ENCODE results near the gene SIRPA. TPM values are rescaled to one million over a fixed set of nuclear protein-coding genes. Genes with fewer than 3 reads are reported as not detected.

Gene SIRPA
- total and polyA plus RNA-seq, 2 donors (not counting 1 experiment from before 2014, with no cell fraction given) = 25.1 to 26.6 TPM

- H2AFZ ChIP-seq (ENCODE audit: low read length) = no peak overlapping the region
- no peak overlapping the region for H3K9ac ChIP-seq (ENCODE audit: insufficient read depth, low read length)
- H3K4me3 ChIP-seq (replicated peaks in 1 of 4; ENCODE audit: control extremely low read depth in 1 of 4, insufficient read depth in 1 of 4, low read depth in 3 of 4, low read length in 4 of 4) = no peak overlapping the region
- H3K9me3 ChIP-seq (ENCODE audit: control insufficient read depth, insufficient read depth, low read depth, low read length) = no peaks in the 10 kb centered on the region
- H3K79me2 ChIP-seq (ENCODE audit: control insufficient read depth, insufficient read depth, low read length) = no peaks in the 10 kb centered on the region
- H3K27ac ChIP-seq (ENCODE audit: insufficient read depth, low read length) = no peak overlapping the region
- H3K4me1 ChIP-seq (ENCODE audit: control insufficient read depth, extremely low read depth, insufficient read depth, low read length) = no peaks in the 10 kb centered on the region
- no peak for TF ChIP-seq EZH2 (IDR thresholded peaks at IDR 0.05; ENCODE audit: low read length, missing control alignments)
- TF ChIP-seq, protein P1, sequence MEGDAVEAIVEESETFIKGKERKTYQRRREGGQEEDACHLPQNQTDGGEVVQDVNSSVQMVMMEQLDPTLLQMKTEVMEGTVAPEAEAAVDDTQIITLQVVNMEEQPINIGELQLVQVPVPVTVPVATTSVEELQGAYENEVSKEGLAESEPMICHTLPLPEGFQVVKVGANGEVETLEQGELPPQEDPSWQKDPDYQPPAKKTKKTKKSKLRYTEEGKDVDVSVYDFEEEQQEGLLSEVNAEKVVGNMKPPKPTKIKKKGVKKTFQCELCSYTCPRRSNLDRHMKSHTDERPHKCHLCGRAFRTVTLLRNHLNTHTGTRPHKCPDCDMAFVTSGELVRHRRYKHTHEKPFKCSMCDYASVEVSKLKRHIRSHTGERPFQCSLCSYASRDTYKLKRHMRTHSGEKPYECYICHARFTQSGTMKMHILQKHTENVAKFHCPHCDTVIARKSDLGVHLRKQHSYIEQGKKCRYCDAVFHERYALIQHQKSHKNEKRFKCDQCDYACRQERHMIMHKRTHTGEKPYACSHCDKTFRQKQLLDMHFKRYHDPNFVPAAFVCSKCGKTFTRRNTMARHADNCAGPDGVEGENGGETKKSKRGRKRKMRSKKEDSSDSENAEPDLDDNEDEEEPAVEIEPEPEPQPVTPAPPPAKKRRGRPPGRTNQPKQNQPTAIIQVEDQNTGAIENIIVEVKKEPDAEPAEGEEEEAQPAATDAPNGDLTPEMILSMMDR (conservative IDR thresholded peaks at IDR 0.05 in 1 of 2, IDR thresholded peaks at IDR 0.05 in 1 of 2; ENCODE audit: low read depth in 1 of 2, low read length in 2 of 2) = no peak
- no peak overlapping the region for H3K4me2 ChIP-seq (ENCODE audit: extremely low read depth, insufficient read depth, low read length)
- no peaks in the 10 kb centered on the region for H3K36me3 ChIP-seq (ENCODE audit: control insufficient read depth, insufficient read depth, low read length)
- DNase-seq (ENCODE audit: low read depth in 2 of 2) = no peak
- peaks cover 3% of the 10 kb centered on the region for H3K27me3 ChIP-seq (ENCODE audit: control insufficient read depth, insufficient read depth, low read length)
- H4K20me1 ChIP-seq (ENCODE audit: control insufficient read depth, extremely low read depth, insufficient read depth, low read length) = no peaks in the 10 kb centered on the region
Measured at GRCh38 chr20:1871807-1872458, 23.3 kb upstream of the SIRPA start.

DNA sequence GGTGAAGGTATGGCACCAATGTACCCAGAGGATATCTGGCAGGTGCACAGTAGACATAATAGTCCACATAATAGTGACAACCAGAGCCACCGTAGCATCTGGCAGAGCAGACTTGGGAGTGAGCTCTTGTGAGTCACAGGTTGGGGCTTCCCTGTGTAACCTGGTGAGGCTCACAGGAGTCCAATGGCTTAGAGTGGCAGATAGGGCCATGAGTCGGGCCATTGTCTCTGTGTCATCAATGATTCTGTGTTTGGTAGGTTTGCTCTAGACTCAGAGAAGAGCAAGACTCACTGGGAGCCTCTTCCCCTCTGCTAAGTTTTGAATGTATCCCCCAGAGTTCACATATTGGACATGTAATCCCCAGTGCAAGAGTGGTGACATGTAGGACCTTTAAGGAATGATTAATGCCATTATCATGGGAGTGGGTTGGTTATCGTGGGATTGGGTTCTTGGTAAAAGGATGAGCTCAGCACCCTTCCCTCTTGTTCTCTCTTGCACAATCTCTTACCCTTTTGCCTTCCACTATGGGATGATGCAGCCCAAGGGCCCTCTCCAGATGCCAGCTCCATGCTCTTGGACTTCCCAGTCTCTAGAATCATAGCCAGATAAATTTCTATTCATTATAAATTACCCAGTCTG is 22.6 kb upstream of the SIRPA start:
- Histone ChIP-seq H3K79me2 (ENCODE audit: control insufficient read depth, insufficient read depth, low read length) (no peaks in the 10 kb centered on the region), H2AFZ (ENCODE audit: low read length) (no peak overlapping the region), H3K27me3 (ENCODE audit: control insufficient read depth, insufficient read depth, low read length) (peaks cover 2% of the 10 kb centered on the region), H3K4me3 (replicated peaks in 1 of 4; ENCODE audit: control extremely low read depth in 1 of 4, insufficient read depth in 1 of 4, low read depth in 3 of 4, low read length in 4 of 4) (no peak overlapping the region), H4K20me1 (ENCODE audit: control insufficient read depth, extremely low read depth, insufficient read depth, low read length) (no peaks in the 10 kb centered on the region), H3K4me1 (ENCODE audit: control insufficient read depth, extremely low read depth, insufficient read depth, low read length) (no peaks in the 10 kb centered on the region), H3K4me2 (ENCODE audit: extremely low read depth, insufficient read depth, low read length) (no peak overlapping the region), H3K27ac (ENCODE audit: insufficient read depth, low read length) (no peak overlapping the region), H3K36me3 (ENCODE audit: control insufficient read depth, insufficient read depth, low read length) (no peaks in the 10 kb centered on the region), H3K9ac (ENCODE audit: insufficient read depth, low read length) (no peak overlapping the region), H3K9me3 (ENCODE audit: control insufficient read depth, insufficient read depth, low read depth, low read length) (no peaks in the 10 kb centered on the region)
- DNase-seq (ENCODE audit: low read depth in 2 of 2) = no peak
- TF ChIP-seq EZH2 (IDR thresholded peaks at IDR 0.05; ENCODE audit: low read length, missing control alignments) = no peak
- TF ChIP-seq, protein P1 (conservative IDR thresholded peaks at IDR 0.05 in 1 of 2, IDR thresholded peaks at IDR 0.05 in 1 of 2; ENCODE audit: low read depth in 1 of 2, low read length in 2 of 2) = no peak

DNA sequence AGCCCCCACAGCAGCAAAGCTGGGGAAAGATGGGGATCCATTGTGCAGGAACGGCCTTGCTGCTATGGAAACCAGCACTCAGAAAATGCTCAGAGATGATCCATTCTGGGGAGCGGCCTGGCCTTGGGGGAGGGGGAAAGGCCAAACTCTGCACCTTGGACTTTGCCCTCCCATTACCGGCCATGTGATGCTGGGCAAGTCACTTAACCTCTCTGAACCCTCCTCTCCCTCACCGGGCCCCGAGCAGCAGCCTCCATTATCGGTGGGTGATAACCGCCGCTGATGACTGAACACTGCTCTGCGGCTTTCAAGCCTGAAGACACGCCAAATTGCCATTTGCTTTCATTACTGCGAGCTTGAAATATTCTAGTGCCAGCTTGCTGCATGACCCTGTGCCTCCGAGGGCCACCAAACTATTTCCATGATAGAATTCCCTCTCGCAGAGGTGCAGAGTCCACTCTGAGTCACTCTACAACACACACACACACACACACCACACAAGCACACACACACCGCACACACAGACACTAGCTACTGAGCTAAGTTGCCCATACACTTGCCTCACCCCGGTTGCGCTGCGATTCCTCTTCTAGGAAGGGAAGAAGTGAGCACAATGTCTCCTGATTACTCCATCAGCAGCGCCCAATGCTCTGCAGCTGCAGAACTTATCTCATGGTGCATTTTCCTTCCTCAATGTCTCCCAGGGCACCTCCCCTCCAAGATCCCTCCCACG is 20.6 kb upstream of the SIRPA start:
- no peak overlapping the region for H3K4me3 ChIP-seq (replicated peaks in 1 of 4; ENCODE audit: control extremely low read depth in 1 of 4, insufficient read depth in 1 of 4, low read depth in 3 of 4, low read length in 4 of 4)
- no peak overlapping the region for H2AFZ ChIP-seq (ENCODE audit: low read length)
- H3K36me3 ChIP-seq (ENCODE audit: control insufficient read depth, insufficient read depth, low read length) = no peaks in the 10 kb centered on the region
- H3K27ac ChIP-seq (ENCODE audit: insufficient read depth, low read length) = no peak overlapping the region
- no peak for TF ChIP-seq EZH2 (IDR thresholded peaks at IDR 0.05; ENCODE audit: low read length, missing control alignments)
- TF ChIP-seq, protein P1 (conservative IDR thresholded peaks at IDR 0.05 in 1 of 2, IDR thresholded peaks at IDR 0.05 in 1 of 2; ENCODE audit: low read depth in 1 of 2, low read length in 2 of 2) = no peak
- DNase-seq (ENCODE audit: low read depth in 2 of 2) = peak in 1 of 2 donors; percentile 50
- no peaks in the 10 kb centered on the region for H3K79me2 ChIP-seq (ENCODE audit: control insufficient read depth, insufficient read depth, low read length)
- no peaks in the 10 kb centered on the region for H3K4me1 ChIP-seq (ENCODE audit: control insufficient read depth, extremely low read depth, insufficient read depth, low read length)
- no peaks in the 10 kb centered on the region for H4K20me1 ChIP-seq (ENCODE audit: control insufficient read depth, extremely low read depth, insufficient read depth, low read length)
- H3K4me2 ChIP-seq (ENCODE audit: extremely low read depth, insufficient read depth, low read length) = no peak overlapping the region
- no peaks in the 10 kb centered on the region for H3K9me3 ChIP-seq (ENCODE audit: control insufficient read depth, insufficient read depth, low read depth, low read length)
- H3K27me3 ChIP-seq (ENCODE audit: control insufficient read depth, insufficient read depth, low read length) = peaks cover 7% of the 10 kb centered on the region
- no peak overlapping the region for H3K9ac ChIP-seq (ENCODE audit: insufficient read depth, low read length)

Measured in fibroblast of lung (primary cell).